ENCODE results near the gene ELFN1.

The ELFN1 gene

DNA sequence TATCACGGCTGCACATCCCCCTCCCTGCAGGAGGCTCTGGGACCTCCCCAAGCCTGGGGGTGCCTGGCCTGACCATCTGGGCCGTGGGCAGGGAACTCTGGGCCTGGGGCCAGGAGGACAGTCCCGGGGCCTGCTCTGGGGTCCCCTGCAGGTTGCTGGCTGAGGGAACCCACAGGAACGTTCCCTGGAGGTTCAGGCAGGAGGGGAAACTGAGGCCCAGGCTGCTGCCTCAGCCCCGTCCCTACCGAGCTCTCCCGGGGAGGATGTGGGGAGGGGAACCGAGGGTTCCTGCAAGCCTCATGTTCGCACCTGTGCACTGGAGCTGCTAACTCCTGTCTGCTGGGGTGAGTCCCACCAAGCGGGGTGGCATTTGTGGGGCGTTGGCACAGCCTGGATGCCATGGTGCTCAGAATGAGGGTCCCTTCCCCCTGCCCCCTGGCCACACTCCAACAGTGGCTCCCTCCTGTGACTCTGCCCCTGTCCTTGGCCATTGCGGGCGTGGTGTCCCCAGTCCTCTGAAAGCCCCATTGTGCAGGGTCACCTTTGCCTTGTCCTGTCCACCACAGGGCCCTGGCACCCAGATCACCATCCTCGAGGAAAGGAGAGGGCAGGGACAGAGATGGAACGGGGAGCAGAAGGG, 9.4 kb downstream of the ELFN1 start:
- TF ChIP-seq CTCF (IDR thresholded peaks at IDR 0.05) = no peak
- no peak overlapping the region for H3K27ac ChIP-seq
- H3K9me3 ChIP-seq = no peaks in the 10 kb centered on the region
- H3K36me3 ChIP-seq = no peaks in the 10 kb centered on the region
- no peak overlapping the region for H3K4me3 ChIP-seq (ENCODE audit: low read depth in 1 of 2, low read length in 1 of 2)
- H3K4me1 ChIP-seq (ENCODE audit: control insufficient read depth in 1 of 2, insufficient read depth in 1 of 2, low read depth in 1 of 2, low read length in 1 of 2) = no peaks in the 10 kb centered on the region
- peaks cover 34% of the 10 kb centered on the region for H3K27me3 ChIP-seq

DNA sequence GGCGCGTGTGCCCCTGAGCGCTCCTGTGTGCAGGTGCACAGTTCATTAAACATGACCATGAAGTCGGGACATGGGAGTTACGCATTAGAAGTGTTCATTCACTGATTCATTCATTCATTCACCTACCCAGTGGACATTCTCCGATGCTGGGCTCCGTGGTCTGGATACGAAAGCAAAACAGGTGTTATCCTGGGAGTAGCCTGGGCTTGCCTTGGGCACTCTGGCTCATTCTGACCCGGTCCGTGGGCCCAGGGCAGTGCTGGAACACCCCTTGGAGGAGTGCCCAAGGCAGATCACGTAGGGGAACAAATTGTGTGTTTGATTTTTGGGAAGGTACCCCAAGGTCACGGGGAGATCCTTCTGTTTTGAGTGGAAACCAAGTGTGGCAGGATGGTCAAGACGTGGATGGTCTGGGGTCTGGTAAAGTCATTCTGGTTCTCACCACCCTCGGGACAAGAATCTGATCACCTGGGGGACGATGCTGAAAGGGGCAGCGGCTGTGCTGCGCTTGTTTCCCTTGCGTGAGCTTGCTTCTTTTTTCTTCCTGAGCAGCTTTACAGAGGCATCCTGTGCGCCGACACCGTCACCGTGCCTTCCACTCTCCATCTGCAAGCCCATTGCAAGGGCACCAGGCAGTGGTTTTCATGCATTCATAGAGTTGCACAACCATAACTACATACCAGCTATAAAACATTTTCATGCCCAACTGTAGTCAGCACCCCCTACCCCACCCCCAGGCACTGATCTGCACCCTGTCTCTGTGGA, 10.1 kb downstream of the ELFN1 start:
- H3K36me3 ChIP-seq = no peaks in the 10 kb centered on the region
- H3K9me3 ChIP-seq = no peaks in the 10 kb centered on the region
- no peak for TF ChIP-seq CTCF (IDR thresholded peaks at IDR 0.05)
- H3K27me3 ChIP-seq = peaks cover 31% of the 10 kb centered on the region
- no peaks in the 10 kb centered on the region for H3K4me1 ChIP-seq (ENCODE audit: control insufficient read depth in 1 of 2, insufficient read depth in 1 of 2, low read depth in 1 of 2, low read length in 1 of 2)
- no peak overlapping the region for H3K27ac ChIP-seq
- no peak overlapping the region for H3K4me3 ChIP-seq (ENCODE audit: low read depth in 1 of 2, low read length in 1 of 2)

GRCh38 chr7:1681581-1681980, 11.5 kb downstream of the ELFN1 start:
- Histone ChIP-seq H3K4me3 (ENCODE audit: low read depth in 1 of 2, low read length in 1 of 2) (no peak overlapping the region), H3K4me1 (ENCODE audit: control insufficient read depth in 1 of 2, insufficient read depth in 1 of 2, low read depth in 1 of 2, low read length in 1 of 2) (no peaks in the 10 kb centered on the region), H3K27ac (no peak overlapping the region), H3K27me3 (peaks cover 19% of the 10 kb centered on the region), H3K9me3 (no peaks in the 10 kb centered on the region), H3K36me3 (no peaks in the 10 kb centered on the region)
- TF ChIP-seq CTCF (IDR thresholded peaks at IDR 0.05) = no peak

GRCh38 chr7:1685000-1685624, 15.0 kb downstream of the ELFN1 start:
- no peak for TF ChIP-seq CTCF (IDR thresholded peaks at IDR 0.05)
- H3K9me3 ChIP-seq = no peaks in the 10 kb centered on the region
- H3K36me3 ChIP-seq = no peaks in the 10 kb centered on the region
- H3K4me3 ChIP-seq (ENCODE audit: low read depth in 1 of 2, low read length in 1 of 2) = no peak overlapping the region
- H3K27ac ChIP-seq = no peak overlapping the region
- no peaks in the 10 kb centered on the region for H3K4me1 ChIP-seq (ENCODE audit: control insufficient read depth in 1 of 2, insufficient read depth in 1 of 2, low read depth in 1 of 2, low read length in 1 of 2)
- H3K27me3 ChIP-seq = peaks cover 27% of the 10 kb centered on the region

DNA sequence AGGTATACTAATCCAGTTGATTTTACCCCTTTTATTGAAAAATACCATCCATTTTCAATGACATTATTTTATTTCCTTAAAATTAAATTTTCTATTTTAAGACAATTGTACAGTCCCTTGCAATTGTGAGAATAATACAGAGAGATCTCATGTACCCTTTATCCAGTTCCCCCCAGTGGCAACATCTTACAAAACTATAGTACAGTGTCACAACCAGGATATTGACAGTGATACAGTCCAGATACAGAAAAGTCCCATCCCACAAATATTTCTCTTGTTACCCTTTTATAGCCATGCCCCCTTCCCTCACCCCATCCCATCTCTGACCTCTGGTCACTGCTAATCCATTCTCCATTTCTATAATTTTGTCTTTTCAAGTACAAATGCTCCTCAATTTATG, 18.5 kb downstream of the ELFN1 start:
- Histone ChIP-seq H3K9me3 (no peaks in the 10 kb centered on the region), H3K27ac (no peak overlapping the region), H3K4me3 (ENCODE audit: low read depth in 1 of 2, low read length in 1 of 2) (no peak overlapping the region), H3K27me3 (peaks cover 16% of the 10 kb centered on the region), H3K4me1 (ENCODE audit: control insufficient read depth in 1 of 2, insufficient read depth in 1 of 2, low read depth in 1 of 2, low read length in 1 of 2) (no peaks in the 10 kb centered on the region), H3K36me3 (no peaks in the 10 kb centered on the region)
- no peak for TF ChIP-seq CTCF (IDR thresholded peaks at IDR 0.05)

Measured in neutrophil (primary cell).